ENCODE data around the gene TOPAZ1. TPM values are rescaled to one million over a fixed set of nuclear protein-coding genes. Genes with fewer than 3 reads are reported as not detected.

Gene TOPAZ1
- total RNA-seq, 1 experiment from 2014 or later: not detected

GRCh38 chr3:44342176-44342790 is 100.6 kb downstream of the TOPAZ1 start:
- TF ChIP-seq CTCF (conservative IDR thresholded peaks at IDR 0.05): no peak
- no peaks in the 10 kb centered on the region for H3K27me3 Mint-ChIP-seq (ENCODE audit: low read depth)
- H3K4me2 ChIP-seq (ENCODE audit: insufficient read depth, insufficient read length, low read length): no peak overlapping the region

More at GRCh38 chr3:44342176-44342790, 100.6 kb downstream of the TOPAZ1 start:
- H3K23me2 ChIP-seq (ENCODE audit: insufficient read length, low read depth, low read length, poor library complexity, severe bottlenecking): peaks cover 4% of the 10 kb centered on the region
- H2BK5ac ChIP-seq (ENCODE audit: insufficient read length, low read length): no peak overlapping the region
- no peaks in the 10 kb centered on the region for H3K4me1 ChIP-seq (ENCODE audit: insufficient read depth, low read length)
- no CpG with 5 or more reads among the region's 1 CpG for WGBS (ENCODE audit: extremely low coverage, insufficient read length, low lambda C conversion rate)
- H2BK120ac ChIP-seq (ENCODE audit: low read depth, low read length, poor library complexity, severe bottlenecking): no peak overlapping the region
- H3K4ac ChIP-seq (ENCODE audit: low read depth, low read length): no peak overlapping the region
- no peak overlapping the region for H3K56ac ChIP-seq (ENCODE audit: insufficient read length, low read depth, low read length)
- H4K20me1 ChIP-seq (ENCODE audit: control insufficient read depth, insufficient read depth, insufficient read length): no peaks in the 10 kb centered on the region
- no peak overlapping the region for H3K27ac Mint-ChIP-seq
- no peak overlapping the region for H3K23ac ChIP-seq (ENCODE audit: insufficient read length, low read depth, low read length)
- no peak overlapping the region for H3K4me3 Mint-ChIP-seq
- H3K27me3 ChIP-seq (ENCODE audit: insufficient read depth, low read length): no peaks in the 10 kb centered on the region
- no peaks in the 10 kb centered on the region for H3K9me3 ChIP-seq (ENCODE audit: control insufficient read depth, low read depth, low read length)
- H3K36me3 Mint-ChIP-seq (ENCODE audit: insufficient read depth in 1 of 3, low read depth in 3 of 3): peaks cover 0 to 9% (median 3%) of the 10 kb centered on the region in 3 experiments; a peak in 5 of 7 replicates
- no peak for DNase-seq
- no peak overlapping the region for H4K91ac ChIP-seq (ENCODE audit: insufficient read length, low read depth, low read length)
- no peak overlapping the region for H2BK20ac ChIP-seq (ENCODE audit: low read depth, low read length, poor library complexity, severe bottlenecking)
- H3K79me1 ChIP-seq (ENCODE audit: insufficient read depth, low read depth, low read length, poor library complexity, severe bottlenecking): peaks cover 8% of the 10 kb centered on the region
- H3K18ac ChIP-seq (ENCODE audit: insufficient read length, low read depth, low read length): no peak overlapping the region
- peaks cover 17% of the 10 kb centered on the region in 2 experiments for H3K4me1 Mint-ChIP-seq
- H3K27ac ChIP-seq (ENCODE audit: insufficient read length, low read depth, low read length): no peak overlapping the region
- no peaks in the 10 kb centered on the region for H3K9me3 Mint-ChIP-seq
- no peak overlapping the region for H3T11ph ChIP-seq (ENCODE audit: low read length)
- H2AK5ac ChIP-seq (ENCODE audit: insufficient read length, low read length): no peak overlapping the region
- H3K9ac ChIP-seq (ENCODE audit: extremely low read depth, insufficient read length, low read length): no peak overlapping the region
- no peak overlapping the region for H2AFZ ChIP-seq (ENCODE audit: low read length)
- no peak overlapping the region for H2BK12ac ChIP-seq (ENCODE audit: insufficient read length, low read depth, low read length)
- no peak overlapping the region for H4K8ac ChIP-seq (replicated peaks; ENCODE audit: insufficient read length, low read depth, low read length)
- H3K14ac ChIP-seq (ENCODE audit: insufficient read depth, low read length): no peak overlapping the region
- H4K5ac ChIP-seq (ENCODE audit: insufficient read length, low read depth, low read length): no peak overlapping the region
- H3K79me2 ChIP-seq (ENCODE audit: insufficient read depth, low read length): peaks cover 4% of the 10 kb centered on the region; the same call in 1 of the 2 replicates
- no peak overlapping the region for H2BK15ac ChIP-seq (ENCODE audit: low read depth, low read length)
